GM19372 (cell line): ENCODE data around the gene KAZN.
"Not testable (repeated sequence)": the region's sequence is repeated elsewhere in the genome, so short reads cannot be mapped to it uniquely, and the experiment has no call there.

Experiments
- ATAC-seq: cut with Tn5 transposase; IDR thresholded peaks from one replicate; pipeline ENCODE4 v1.9.1; 2021; ENCODE audit warnings: mild to moderate bottlenecking, low read depth, moderate library complexity; ENCODE audit not compliant: unreplicated experiment

Gene KAZN

GRCh38 chr1:14598498-14599182 lies at the start of gene KAZN:
Gene KAZN (plus strand): TSS chr1:14598685.
- ATAC-seq: no peak

GRCh38 chr1:14549897-14550620 lies 48.4 kb upstream of the KAZN start:
- no peak for ATAC-seq

- no peak for ATAC-seq
These were observed 47.1 kb upstream of the KAZN start for GRCh38 chr1:14551386-14551785.

- ATAC-seq: no peak
These were observed 46.1 kb upstream of the KAZN start for GRCh38 chr1:14552246-14552965.

GRCh38 chr1:14553711-14554110 lies 44.8 kb upstream of the KAZN start:
- ATAC-seq: no peak

- no peak for ATAC-seq
These were observed 43.4 kb upstream of the KAZN start for GRCh38 chr1:14555091-14555490.

GRCh38 chr1:14561014-14561693 lies 37.3 kb upstream of the KAZN start:
- ATAC-seq: no peak

GRCh38 chr1:14565090-14565489 lies 33.4 kb upstream of the KAZN start:
- ATAC-seq: no peak

- no peak for ATAC-seq
These were observed 31.4 kb upstream of the KAZN start for GRCh38 chr1:14567056-14567455.

GRCh38 chr1:14567903-14568302 lies 30.6 kb upstream of the KAZN start:
- no peak for ATAC-seq

- ATAC-seq: no peak
These were observed 29.6 kb upstream of the KAZN start for GRCh38 chr1:14568716-14569355.

GRCh38 chr1:14570514-14570913 lies 28.0 kb upstream of the KAZN start:
- ATAC-seq: no peak

GRCh38 chr1:14571810-14572767 lies 26.4 kb upstream of the KAZN start:
- ATAC-seq: no peak

GRCh38 chr1:14572861-14573260 lies 25.6 kb upstream of the KAZN start:
- ATAC-seq: no peak

GRCh38 chr1:14576155-14576554 lies 22.3 kb upstream of the KAZN start:
- ATAC-seq: no peak

- ATAC-seq: no peak
These were observed 21.2 kb upstream of the KAZN start for GRCh38 chr1:14577261-14577660.

- ATAC-seq: no peak
These were observed 20.3 kb upstream of the KAZN start for GRCh38 chr1:14578156-14578555.

GRCh38 chr1:14580295-14580694 lies 18.2 kb upstream of the KAZN start:
- ATAC-seq: not testable (repeated sequence)

GRCh38 chr1:14580986-14581385 lies 17.5 kb upstream of the KAZN start:
- ATAC-seq: no peak
